Pulmonary artery endothelial cell (primary cell): ENCODE results near the gene ARGLU1. TPM values are rescaled to one million over a fixed set of nuclear protein-coding genes. Genes with fewer than 3 reads are reported as not detected.

ENCODE experiments used
- DNase-seq: peaks from one replicate; pipeline ENCODE4 v3.0.0-alpha.2; 2011; ENCODE audit warnings: low read depth, low spot score
- total RNA-seq: library from RNA; depleted of rRNA; stranded (reverse); fragments of >200 nt; gene quantifications from 2 replicates; pipeline ENCODE4 v1.2.3, GENCODE V29; 2014

ARGLU1 gene
- total RNA-seq, 1 donor from 2014 or later, result 44.9 TPM

GRCh38 chr13:106587787-106588186 lies 19.9 kb upstream of the ARGLU1 start:
- DNase-seq, result no peak

- no peak for DNase-seq
Measured at GRCh38 chr13:106586648-106587166, 18.8 kb upstream of the ARGLU1 start.

GRCh38 chr13:106581225-106581624 lies 13.3 kb upstream of the ARGLU1 start:
- DNase-seq, result no peak

GRCh38 chr13:106575896-106576295 lies 8.0 kb upstream of the ARGLU1 start:
- no peak for DNase-seq

GRCh38 chr13:106573868-106574267 lies 5.9 kb upstream of the ARGLU1 start:
- no peak for DNase-seq

- no peak for DNase-seq
Measured at GRCh38 chr13:106573284-106573846, 5.4 kb upstream of the ARGLU1 start.

- peak; percentile 60 for DNase-seq
Measured at GRCh38 chr13:106570299-106570852, 2.4 kb upstream of the ARGLU1 start.

GRCh38 chr13:106569233-106570095 lies 1.5 kb upstream of the ARGLU1 start:
- DNase-seq, result no peak

GRCh38 chr13:106568299-106569003 lies 514 bp upstream of the ARGLU1 start:
- DNase-seq, result no peak

GRCh38 chr13:106566641-106567473 lies 1.1 kb downstream of the ARGLU1 start:
- no peak for DNase-seq

GRCh38 chr13:106565127-106565775 lies 2.7 kb downstream of the ARGLU1 start:
- DNase-seq, result no peak

- no peak for DNase-seq
Measured at GRCh38 chr13:106562301-106562700, 5.6 kb downstream of the ARGLU1 start.

GRCh38 chr13:106561551-106562170 lies 6.3 kb downstream of the ARGLU1 start:
- no peak for DNase-seq

GRCh38 chr13:106560821-106561220 lies 7.1 kb downstream of the ARGLU1 start:
- DNase-seq, result no peak

GRCh38 chr13:106558527-106558926 lies 9.4 kb downstream of the ARGLU1 start:
- DNase-seq, result no peak

- no peak for DNase-seq
Measured at GRCh38 chr13:106555631-106556328, 12.2 kb downstream of the ARGLU1 start.

- no peak for DNase-seq
Measured at GRCh38 chr13:106551751-106552150, 16.2 kb downstream of the ARGLU1 start.

- no peak for DNase-seq
Measured at GRCh38 chr13:106551350-106551749, 16.6 kb downstream of the ARGLU1 start.

- DNase-seq, result no peak
Measured at GRCh38 chr13:106550570-106551135, 17.3 kb downstream of the ARGLU1 start.
